H1 (cell line): ENCODE data around the gene AHDC1. TPM values are rescaled to one million over a fixed set of nuclear protein-coding genes. Genes with fewer than 3 reads are reported as not detected.

Experiments used
- CHD1 ChIP-seq: IDR thresholded peaks from 2 replicates; pipeline ENCODE4 v1.6.1; 2012; ENCODE audit warnings: low read depth, low read length, improper control_type of control experiment
- JUND ChIP-seq: IDR thresholded peaks from 2 replicates; pipeline ENCODE4 v1.6.1; 2011; ENCODE audit warnings: mild to moderate bottlenecking, improper control_type of control experiment, low read length
- TCF12 ChIP-seq: IDR thresholded peaks from 2 replicates; pipeline ENCODE4 v1.6.1; 2011; ENCODE audit warnings: low read depth, mild to moderate bottlenecking, low read length
- polyA plus RNA-seq, 7 experiments: library from polyadenylated mRNA; depleted of rRNA in 3 of 7; stranded (reverse) in 5 of 7; unstranded in 2 of 7; fragments of >200 nt in 5 of 7; fragments of 200-250 nt in 2 of 7; gene quantifications; 1 replicate in 5 of 7; 2 replicates in 1 of 7; 4 replicates in 1 of 7; pipeline versions ENCODE4 v1.2.1 to v1.2.3, GENCODE V29; 2011 to 2013; ENCODE audit warnings: missing spikeins in 2 of 7, mixed read lengths in 2 of 7
- total RNA-seq: library from RNA; stranded (reverse); fragmentation: NEBNext Ultra II Directional; extraction: Animal tissue kit (Norgen Biotek cat#: 25700); gene quantifications from 2 replicates; pipeline ENCODE4 v1.2.1, GENCODE V29; 2021
- TF ChIP-seq, protein P1 (sequence below): fragments of 300-600 bp; sonication (generic); IDR thresholded peaks from 2 replicates; pipeline ENCODE4 v1.7.1; 2012; ENCODE audit warnings: low read length, moderate library complexity, mild to moderate bottlenecking, inconsistent platforms; ENCODE audit not compliant: insufficient replicate concordance

AHDC1 gene
- total and polyA plus RNA-seq, 2 of the 8 experiments (the other 6 are each of a cell fraction or from before 2014, with no cell fraction given): 4.4 to 35.1 TPM

DNA sequence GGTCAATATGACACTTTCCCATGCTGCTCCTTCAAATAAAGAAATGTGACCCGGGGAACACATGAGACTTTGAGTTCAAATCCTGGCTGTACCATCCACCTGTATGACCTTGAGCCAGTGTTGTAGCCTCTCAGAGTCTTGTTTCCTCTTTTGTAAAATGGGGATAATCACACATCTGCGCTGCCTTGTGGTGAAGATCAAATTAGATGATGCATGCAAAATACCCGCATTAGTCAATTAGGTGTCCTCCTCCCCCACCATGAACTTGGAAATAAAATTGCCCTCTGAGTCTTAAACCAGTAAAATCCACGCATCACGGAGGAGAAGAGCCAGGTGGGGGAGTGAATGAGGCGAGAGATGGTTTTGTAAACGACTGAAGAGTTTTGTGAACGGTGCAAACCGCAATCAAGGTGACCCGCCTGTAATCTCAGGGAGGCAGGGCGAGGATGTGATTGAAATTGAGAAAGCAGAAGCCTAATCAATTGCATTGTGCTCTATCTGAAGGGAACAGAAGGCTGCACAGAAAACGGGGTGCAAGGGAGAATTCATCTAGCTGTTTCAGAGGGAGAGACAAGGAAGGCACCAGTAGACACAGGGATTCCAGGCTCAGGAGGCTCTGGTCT is 5.8 kb upstream of the AHDC1 start (continued):
- TF ChIP-seq, protein P1, sequence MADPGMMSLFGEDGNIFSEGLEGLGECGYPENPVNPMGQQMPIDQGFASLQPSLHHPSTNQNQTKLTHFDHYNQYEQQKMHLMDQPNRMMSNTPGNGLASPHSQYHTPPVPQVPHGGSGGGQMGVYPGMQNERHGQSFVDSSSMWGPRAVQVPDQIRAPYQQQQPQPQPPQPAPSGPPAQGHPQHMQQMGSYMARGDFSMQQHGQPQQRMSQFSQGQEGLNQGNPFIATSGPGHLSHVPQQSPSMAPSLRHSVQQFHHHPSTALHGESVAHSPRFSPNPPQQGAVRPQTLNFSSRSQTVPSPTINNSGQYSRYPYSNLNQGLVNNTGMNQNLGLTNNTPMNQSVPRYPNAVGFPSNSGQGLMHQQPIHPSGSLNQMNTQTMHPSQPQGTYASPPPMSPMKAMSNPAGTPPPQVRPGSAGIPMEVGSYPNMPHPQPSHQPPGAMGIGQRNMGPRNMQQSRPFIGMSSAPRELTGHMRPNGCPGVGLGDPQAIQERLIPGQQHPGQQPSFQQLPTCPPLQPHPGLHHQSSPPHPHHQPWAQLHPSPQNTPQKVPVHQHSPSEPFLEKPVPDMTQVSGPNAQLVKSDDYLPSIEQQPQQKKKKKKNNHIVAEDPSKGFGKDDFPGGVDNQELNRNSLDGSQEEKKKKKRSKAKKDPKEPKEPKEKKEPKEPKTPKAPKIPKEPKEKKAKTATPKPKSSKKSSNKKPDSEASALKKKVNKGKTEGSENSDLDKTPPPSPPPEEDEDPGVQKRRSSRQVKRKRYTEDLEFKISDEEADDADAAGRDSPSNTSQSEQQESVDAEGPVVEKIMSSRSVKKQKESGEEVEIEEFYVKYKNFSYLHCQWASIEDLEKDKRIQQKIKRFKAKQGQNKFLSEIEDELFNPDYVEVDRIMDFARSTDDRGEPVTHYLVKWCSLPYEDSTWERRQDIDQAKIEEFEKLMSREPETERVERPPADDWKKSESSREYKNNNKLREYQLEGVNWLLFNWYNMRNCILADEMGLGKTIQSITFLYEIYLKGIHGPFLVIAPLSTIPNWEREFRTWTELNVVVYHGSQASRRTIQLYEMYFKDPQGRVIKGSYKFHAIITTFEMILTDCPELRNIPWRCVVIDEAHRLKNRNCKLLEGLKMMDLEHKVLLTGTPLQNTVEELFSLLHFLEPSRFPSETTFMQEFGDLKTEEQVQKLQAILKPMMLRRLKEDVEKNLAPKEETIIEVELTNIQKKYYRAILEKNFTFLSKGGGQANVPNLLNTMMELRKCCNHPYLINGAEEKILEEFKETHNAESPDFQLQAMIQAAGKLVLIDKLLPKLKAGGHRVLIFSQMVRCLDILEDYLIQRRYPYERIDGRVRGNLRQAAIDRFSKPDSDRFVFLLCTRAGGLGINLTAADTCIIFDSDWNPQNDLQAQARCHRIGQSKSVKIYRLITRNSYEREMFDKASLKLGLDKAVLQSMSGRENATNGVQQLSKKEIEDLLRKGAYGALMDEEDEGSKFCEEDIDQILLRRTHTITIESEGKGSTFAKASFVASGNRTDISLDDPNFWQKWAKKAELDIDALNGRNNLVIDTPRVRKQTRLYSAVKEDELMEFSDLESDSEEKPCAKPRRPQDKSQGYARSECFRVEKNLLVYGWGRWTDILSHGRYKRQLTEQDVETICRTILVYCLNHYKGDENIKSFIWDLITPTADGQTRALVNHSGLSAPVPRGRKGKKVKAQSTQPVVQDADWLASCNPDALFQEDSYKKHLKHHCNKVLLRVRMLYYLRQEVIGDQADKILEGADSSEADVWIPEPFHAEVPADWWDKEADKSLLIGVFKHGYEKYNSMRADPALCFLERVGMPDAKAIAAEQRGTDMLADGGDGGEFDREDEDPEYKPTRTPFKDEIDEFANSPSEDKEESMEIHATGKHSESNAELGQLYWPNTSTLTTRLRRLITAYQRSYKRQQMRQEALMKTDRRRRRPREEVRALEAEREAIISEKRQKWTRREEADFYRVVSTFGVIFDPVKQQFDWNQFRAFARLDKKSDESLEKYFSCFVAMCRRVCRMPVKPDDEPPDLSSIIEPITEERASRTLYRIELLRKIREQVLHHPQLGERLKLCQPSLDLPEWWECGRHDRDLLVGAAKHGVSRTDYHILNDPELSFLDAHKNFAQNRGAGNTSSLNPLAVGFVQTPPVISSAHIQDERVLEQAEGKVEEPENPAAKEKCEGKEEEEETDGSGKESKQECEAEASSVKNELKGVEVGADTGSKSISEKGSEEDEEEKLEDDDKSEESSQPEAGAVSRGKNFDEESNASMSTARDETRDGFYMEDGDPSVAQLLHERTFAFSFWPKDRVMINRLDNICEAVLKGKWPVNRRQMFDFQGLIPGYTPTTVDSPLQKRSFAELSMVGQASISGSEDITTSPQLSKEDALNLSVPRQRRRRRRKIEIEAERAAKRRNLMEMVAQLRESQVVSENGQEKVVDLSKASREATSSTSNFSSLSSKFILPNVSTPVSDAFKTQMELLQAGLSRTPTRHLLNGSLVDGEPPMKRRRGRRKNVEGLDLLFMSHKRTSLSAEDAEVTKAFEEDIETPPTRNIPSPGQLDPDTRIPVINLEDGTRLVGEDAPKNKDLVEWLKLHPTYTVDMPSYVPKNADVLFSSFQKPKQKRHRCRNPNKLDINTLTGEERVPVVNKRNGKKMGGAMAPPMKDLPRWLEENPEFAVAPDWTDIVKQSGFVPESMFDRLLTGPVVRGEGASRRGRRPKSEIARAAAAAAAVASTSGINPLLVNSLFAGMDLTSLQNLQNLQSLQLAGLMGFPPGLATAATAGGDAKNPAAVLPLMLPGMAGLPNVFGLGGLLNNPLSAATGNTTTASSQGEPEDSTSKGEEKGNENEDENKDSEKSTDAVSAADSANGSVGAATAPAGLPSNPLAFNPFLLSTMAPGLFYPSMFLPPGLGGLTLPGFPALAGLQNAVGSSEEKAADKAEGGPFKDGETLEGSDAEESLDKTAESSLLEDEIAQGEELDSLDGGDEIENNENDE: no peak
- no peak for TF ChIP-seq TCF12
- TF ChIP-seq CHD1: no peak
- TF ChIP-seq JUND: no peak
